Activated CD4-positive, alpha-beta T cell treated with anti-CD3 and anti-CD28 coated beads, Interleukin-2, amount 50 U/mL, for 48 hours (primary cell): ENCODE data around the gene NMNAT1.
A peak's percentile ranks its signal among the peaks of the same experiment; 100 is the strongest.
"Not testable (repeated sequence)": the region's sequence is repeated elsewhere in the genome, so short reads cannot be mapped to it uniquely, and the experiment has no call there.

Experiments
- DNase-seq, 2 experiments: peaks; one replicate each; pipeline ENCODE4 v3.0.0-alpha.2; 2020

NMNAT1 gene

DNA sequence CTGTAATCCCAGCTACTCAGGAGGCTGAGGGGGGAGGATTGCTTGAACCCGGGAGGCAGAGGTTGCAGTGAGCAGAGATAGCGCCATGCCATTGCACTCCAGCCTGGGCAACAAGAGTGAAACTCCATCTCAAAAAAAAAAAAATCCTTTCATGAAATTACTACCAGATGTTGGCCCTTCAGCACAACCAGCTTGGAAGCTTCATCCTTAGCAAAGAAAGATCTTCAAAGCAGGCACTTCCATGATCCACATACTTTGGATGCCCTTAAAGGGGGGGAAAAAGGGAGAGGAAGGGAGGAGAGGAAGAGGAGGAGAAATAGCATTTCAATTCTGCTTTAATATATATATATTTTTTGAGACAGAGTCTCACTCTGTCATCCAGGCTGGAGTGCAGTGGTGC is 77.4 kb downstream of the NMNAT1 start:
- not testable (repeated sequence) for DNase-seq

DNA sequence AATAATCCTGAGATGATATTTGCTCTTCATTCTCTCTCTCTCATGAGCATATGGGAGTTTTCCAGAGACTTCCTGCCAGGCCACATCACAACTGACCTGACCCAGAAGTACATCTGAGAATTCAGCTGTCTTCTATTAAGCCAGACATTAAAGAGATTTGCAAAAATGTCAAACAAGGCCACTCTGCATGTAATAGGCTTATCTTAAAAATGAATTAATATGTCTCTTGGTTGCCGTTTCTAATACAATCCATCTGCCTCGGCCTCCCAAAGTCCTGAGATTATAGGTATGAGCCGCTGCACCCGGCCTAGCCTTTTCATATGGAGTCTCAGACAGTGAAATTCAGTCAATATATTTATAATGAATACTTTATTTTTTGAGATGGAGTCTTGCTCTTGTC is 78.7 kb downstream of the NMNAT1 start:
- not testable (repeated sequence) for DNase-seq

DNA sequence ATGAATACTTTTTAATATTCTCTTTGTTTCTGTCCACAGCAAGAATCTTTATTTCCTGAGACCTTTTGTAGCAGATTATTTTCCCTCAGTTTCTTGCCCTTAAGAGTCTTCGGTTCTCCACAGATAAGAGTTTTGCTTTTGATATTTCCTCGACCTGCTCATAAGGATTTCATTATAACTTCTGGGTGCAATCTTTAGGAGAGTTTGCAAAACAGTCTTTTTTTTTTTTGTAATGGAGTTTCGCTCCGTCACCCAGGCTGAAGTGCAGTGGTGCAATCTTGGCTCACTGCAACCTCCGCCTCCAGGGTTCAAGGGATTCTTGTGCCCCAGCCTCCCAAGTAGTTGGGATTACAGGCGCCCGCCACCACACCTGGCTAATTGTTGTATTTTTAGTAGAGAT is 79.4 kb downstream of the NMNAT1 start:
- DNase-seq = no peak

DNA sequence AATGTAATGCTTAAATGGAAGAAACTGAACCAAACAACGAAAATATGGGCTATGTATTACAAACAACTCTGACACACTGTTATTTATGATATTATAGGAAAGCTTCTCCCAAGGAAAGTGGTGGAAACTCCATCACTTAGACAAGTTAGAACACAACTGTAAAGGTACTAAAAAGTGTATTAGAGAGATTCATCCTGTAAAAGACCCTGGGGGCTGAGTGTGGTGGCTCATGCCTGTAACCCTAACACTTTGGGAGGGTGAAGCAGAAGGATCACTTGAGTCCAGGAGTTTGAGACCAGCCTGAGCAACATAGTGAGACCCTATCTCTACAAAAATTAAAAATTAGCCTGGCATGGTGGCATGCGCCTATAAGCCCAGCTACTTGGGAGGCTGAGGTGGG is 82.1 kb downstream of the NMNAT1 start:
- no peak for DNase-seq

DNA sequence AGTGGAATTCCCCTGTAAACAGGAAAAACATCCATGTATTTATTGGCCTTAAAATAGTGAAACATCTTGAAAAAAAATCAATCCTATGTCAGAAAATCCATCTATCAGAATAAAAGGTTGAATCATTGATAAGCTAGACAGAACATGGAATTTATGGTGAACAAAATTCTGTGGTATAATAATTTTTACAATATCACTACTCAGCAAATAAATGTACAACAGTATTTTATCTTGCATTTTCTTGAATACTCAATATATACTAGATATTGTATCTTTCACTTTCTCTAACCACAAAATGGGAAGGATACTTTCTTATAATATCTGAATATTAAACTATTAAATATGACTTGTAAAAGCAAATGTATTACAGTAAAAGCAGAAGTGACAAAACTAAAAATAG is 83.8 kb downstream of the NMNAT1 start:
- no peak for DNase-seq

DNA sequence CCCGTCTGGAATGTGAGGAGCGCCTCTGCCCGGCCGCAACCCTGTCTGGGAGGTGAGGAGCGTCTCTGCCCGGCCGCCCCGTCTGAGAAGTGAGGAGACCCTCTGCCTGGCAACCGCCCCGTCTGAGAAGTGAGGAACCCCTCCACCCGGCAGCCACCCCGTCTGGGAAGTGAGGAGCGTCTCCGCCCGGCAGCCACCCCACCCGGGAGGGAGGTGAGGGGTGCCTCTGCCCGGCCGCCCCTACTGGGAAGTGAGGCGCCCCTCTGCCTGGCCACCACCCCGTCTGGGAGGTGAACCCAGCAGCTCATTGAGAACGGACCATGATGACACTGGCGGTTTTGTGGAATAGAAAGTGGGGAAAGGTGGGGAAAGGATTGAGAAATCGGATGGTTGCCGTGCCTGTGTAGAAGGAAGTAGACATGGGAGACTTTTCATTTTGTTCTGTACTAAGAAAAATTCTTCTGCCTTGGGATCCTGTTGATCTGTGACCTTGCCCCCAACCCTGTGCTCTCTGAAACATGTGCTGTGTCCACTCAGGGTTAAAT is 85.8 kb downstream of the NMNAT1 start:
- DNase-seq = not testable (repeated sequence)

DNA sequence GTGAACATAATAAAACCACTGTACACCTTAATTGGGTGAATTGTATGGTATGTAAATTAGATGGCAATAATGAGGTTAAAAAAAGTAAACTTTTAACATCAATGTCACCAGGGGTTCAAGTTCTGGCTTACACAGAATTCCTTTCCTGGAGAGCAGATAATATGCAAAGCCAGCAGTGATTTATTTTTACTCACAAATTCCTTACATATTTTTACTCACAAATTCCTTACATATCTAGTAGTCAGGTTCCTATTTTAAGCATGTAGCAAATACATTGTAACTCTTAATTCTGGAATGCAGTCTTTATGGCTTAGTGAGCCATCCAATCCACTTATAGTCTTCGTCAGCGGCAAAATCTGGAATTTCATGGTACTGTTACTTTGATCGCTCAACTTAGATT is 88.2 kb downstream of the NMNAT1 start:
- no peak for DNase-seq

DNA sequence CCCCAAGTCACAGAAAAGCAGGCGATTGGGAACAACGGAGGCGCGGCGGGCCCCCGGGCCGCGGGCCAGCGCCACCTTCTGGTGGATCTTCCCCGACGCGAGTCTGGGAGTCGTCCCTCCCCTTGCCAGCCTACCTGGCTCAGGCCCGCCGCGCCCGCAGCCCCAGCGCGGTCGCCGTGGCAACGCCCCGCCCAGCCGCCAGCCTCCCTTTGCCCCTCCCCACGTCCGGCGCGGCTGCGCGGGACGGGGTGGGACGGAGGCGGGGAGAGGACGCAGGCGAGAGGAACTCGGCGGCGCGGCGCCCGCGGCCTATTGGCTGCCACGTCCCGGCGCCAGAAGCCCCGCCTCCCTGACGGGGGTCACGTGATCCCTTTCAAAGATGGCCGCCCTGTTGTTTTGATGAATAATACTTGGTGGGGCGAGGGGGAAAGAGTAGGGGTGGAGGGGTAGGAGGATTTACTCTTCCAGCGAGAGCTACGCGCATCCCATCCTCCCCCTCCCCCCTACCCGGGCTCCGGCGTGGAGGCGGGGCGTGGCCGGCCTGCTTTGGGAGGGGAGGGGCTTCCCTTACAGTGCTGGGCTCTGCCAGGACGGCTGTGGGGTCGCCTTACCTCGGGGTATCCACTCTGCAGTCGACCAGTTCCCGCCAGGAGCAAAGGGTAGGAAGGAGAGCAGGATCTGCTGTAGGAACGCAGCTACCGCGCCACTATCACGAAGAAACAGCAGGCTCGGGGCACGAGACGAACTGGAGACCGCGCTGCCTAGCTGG is 89.5 kb downstream of the NMNAT1 start, which contains the start of gene UBE4B:
TSS of gene UBE4B (plus strand) at position 369 of the 769 bp plus-strand sequence. CDS start 713 bp downstream, outside the sequence.
- peak; percentile 98 for DNase-seq

DNA sequence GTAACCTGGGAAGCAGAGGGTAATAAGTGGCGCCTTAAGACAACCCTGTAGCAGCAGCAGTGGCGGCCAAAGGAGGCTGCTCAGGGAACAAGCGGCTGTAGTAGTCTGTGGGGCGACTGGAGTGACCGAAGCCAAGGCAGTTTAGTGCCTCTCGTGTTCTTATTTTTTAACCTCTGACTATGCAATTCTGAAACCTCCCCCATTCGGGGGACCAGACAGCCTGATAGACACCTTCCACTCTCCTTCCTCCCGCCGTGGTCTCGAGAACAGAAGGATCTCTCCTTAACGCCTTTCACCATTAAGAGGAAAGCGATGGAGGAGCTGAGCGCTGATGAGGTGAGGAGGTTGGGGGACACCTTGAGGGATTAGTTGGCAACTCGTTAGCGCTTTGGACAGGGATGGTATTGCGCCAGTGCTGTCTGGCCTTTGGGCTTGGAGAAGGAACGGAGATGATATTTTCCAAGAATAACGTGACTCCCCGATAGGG is 90.1 kb downstream of the NMNAT1 start:
- peak; percentile 20 to 39 for DNase-seq
